Non-pigmented ciliary epithelial cell (primary cell): ENCODE data around the gene KCNA1.
"Not testable (repeated sequence)": the region's sequence is repeated elsewhere in the genome, so short reads cannot be mapped to it uniquely, and the experiment has no call there.

ENCODE experiments used
- DNase-seq: peaks from one replicate; pipeline ENCODE4 v3.0.0-alpha.2; 2010; ENCODE audit warnings: low read depth

Gene KCNA1

DNA sequence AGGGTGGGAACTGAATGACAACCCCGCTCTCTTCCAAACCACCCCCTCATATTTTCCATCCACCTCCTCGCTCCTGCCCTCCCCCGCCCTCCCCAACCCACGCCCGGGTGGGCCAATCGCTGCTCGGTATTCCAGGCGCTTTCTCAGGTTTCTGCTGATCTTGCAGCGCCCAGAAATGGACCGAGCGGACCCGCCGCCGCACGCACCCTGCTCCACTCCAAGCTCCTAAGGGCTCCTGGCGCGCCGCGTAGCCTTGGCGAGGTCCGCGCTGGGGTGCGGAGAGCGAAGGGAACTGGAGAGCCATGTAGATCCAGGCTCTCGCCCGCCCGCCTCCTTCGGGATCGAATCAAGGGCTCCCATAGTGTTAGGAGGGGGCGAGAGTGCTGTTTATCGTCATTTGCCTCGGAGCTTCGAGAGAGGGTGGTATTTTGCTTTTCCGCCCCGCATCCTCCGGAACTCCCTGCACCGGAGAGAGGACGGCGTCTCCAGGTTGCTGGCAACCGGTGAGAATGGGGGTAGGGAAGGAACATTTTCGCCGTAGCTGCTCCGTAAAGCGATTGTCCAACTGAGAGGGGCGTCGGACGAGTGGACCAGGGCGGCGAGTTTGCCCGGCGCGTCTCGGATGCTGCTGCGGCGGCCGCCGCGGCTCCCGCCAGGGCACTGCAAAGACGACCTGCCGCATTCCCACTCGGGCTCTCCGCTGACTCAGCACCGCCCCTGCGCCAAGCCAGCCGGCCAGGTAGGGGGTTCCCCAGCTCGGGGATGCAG is at the start of gene KCNA1:
TSS of gene KCNA1 (plus strand) at position 172 of the 768 bp plus-strand sequence. CDS start 1,474 bp downstream, outside the sequence.
- no peak for DNase-seq

DNA sequence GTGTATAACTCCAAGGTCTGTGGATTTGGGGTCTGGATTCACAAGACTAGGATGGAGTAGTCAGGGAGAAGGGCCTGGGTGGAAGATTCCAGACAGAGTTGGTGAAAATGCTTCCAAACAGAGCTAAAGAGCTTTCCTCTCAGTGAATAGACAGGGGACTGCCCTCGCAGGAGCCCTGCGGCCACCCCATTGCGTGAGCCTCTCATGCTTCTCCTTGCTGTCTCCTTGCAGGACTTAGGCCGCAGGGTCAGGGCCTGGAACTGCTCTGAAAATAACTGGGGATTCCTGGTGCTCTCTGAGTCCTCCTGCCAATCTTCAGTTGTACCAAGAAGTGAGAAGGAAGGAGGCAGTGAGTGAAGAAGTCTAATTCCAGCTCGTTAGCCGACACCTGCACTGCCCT is 49.0 kb upstream of the KCNA1 start:
- DNase-seq = no peak

DNA sequence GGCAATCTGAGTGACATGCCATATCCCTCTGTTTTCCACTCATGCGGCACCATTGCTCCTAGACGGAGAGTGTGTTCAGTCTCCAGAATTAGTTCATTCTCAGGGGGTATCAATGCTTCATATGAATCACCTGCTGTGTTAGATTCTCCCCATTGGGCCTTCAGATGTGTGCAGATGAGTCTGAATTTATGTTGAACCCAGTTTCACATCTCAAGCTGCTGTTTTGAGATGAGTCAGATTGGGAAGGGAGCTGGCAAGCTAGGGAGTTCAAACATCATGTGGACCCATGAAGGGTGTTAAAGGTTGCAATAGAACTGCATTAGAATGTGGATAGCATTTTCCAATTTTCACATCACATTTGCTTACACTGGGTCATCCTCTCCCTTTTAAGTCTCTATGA is 46.9 kb upstream of the KCNA1 start:
- DNase-seq = no peak

DNA sequence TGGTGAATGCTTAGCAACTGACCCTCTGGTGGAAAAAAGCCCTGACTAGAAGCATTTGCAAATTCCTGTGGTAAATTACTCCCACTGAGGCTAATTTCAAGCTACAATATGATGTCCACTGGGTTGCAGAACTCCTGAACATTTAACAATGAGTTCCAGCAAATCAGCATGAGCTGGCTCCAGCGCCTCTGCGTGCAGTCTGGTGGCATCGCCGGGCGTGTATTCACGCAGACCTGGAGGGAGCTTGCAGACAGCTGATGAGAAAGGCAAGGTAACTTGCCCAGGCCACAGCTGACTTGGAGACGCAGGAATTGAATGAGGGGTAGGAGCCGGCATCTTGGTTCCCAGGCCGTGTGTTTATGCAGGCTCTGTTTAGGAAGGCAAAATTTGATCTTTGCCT is 45.1 kb upstream of the KCNA1 start:
- no peak for DNase-seq

DNA sequence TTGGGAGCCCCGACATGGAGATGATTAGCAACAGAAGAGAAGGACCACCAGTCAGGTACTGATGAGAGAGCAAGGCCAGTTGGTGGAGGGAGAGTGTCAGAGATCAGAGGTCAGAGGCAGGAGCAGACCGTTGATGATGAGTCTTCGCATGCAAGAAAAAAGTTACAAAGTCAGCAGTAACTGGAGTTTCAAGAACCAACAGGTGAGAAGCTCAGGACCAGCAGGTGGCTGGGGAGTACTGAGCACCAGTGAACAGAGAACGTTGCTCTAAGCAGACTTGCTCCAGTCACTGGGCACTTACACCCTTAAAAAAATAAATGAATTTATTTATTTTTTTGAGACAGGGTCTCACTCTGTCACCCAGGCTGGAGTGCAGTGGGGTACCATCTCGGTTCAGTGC is 44.5 kb upstream of the KCNA1 start:
- DNase-seq = no peak

DNA sequence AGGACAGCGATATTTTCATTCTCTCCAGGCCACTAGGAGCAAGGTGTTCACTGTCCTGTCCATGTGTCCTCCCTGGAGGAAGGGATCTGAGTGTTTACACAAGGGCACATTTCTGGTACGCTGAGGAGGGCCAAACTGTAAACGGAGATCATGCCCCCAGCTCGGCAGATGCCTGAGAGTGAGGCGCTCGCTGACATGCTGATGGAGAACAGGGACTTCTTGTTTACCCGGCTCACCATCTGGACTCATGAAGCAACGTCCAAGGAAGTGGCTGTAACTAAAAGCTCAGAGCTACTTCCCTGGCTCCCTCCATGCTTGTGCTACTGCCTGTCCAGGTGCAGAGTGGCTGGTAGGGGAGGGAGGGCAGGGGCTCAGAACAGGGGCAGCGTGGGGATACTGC is 43.4 kb upstream of the KCNA1 start:
- no peak for DNase-seq

DNA sequence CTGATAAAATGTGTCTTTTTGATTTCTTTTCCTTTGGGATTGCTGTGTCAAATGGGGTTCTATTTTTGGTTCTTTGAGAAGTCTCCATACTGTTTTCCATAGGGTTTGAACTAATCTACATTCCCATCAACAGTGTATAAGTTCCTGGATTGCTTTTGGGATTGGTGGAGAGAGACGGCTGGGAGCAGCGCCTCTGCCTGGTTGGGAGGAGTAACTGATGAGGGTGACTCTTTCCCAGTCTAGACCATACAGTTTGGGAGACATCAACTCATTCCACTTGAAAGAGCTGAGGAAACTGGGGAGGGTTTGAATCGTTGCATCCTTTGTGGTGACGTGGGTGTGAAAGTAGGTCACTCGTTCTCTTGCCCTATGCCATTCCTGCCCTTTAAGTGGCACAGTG is 42.3 kb upstream of the KCNA1 start:
- DNase-seq = no peak

DNA sequence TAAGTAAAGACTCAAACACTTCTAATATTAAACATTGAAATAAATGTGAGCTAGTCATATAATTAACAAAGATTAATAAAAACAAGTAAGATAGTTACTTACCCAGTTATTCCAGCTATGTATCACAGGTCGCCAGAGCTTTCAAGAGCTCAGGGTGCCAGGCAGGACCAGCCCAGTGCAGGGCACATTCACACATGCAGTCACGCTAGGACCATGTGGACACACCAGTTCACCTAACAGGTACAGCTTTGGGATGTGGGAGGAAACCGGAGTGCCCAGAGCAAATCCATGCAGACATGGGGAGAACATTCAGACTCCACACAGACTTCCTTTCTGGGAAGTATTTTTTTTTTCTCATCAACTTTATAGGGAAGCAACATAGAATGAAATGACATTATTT is 39.3 kb upstream of the KCNA1 start:
- DNase-seq = no peak

DNA sequence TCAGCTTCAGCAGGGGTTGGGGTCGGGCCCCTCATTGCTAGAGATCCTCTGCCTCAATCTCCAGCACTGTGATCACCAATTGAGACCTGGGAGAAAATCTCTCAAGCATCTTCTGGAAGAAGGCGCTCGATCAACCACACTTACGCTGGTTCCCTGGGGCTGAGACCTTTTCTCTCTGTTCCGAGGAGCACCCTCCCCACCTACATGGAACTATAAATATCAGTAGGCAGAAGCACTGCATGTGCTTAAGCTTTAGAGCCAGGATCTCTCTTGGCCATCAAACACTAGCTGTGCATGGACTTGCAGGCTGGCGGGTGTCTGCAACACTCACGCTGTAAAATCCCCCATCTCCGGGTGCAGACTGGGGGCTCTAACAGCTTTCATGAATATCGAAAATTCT is 38.2 kb upstream of the KCNA1 start:
- no peak for DNase-seq

DNA sequence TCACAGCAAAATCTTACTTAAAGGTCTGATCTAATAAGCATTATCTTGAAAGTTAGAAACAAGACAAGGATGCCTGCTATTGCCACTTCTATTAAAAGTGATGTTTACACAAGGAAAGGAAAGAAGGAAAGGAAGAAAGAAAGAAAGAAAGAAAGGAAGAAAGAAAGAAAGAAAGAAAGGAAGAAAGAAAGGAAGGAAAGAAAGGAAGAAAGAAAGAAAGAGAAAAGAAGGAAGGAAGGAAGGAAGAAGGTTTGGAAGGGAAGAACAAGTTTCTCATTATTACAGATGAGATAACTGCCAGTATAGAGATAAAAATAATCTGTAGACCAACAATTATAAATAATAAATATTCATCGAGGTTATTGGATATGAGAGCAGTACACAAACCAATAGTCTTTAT is 35.8 kb upstream of the KCNA1 start:
- DNase-seq = no peak

DNA sequence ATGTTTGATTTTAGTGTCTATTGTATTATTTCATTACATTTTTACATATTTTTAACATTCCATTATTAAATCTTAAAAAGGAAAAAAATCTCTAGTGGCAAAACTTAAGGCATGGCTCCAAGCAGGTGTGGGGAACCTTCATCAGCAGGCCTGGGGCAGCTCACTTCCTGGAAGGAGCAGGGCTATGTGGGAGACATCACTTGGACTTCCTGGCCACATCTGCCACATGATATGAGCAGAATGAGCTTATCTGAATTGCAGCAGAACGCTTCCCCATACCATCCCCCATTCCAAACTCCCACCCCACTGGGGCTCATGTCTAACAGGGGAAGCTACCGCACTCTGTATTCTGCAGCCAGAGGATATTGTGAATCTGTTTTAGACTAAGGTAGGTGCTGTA is 35.0 kb upstream of the KCNA1 start:
- DNase-seq = no peak

DNA sequence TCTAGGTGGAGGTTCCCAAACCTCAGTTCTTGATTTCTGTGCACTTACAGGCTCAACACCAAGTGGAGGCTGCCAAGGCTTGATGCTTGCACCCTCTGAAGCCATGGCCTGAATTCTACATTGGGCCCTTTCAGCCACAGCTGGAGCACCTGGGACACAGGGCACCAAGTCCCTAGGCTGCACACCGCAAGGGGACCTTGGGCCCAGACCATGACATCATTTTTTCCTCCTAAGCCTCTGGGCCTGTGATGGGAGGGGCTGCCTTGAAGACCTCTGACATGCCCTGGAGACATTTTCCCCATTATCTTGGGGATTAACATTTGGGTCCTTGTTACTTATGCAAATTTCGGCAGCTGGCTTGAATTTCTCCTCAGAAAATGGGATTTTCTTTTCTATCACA is 30.2 kb upstream of the KCNA1 start:
- DNase-seq = not testable (repeated sequence)

DNA sequence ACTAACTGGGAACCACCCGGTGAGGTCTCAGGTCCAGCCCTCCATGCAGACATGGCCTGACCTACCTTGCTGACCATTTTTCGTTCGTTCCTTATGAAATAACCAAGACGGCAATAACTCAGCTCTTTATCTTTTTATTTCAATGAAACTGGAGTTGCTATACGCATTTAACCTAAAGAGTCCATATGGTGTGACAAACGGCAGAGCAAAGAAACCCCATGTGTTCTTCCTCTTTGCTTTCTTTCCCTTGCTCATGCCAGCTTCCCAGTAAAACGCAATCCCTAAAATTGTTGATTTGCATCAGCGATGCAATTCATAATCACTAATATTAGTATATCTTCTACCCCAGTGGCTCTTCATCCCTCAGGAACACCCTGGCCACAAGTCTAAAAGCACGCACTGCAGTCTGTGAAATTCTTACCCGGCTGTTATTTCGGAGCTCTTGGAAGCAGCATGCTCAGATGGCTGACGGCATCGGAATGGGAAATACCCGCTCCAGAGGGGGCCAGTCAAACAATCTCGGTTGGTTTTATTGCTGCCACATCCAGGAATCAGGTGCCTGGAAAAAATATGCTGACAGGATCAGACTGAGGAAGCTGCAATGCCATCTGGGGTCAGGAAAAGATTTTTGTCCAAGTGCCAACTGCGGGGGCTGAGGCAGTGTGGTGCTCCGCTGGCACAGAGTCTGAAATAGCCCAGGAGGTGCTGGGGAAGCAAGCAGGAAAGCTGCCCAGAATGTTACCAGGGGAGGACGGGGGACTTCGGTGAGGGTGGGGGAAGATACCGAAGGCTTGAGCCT is 28.2 kb upstream of the KCNA1 start:
- DNase-seq = no peak

DNA sequence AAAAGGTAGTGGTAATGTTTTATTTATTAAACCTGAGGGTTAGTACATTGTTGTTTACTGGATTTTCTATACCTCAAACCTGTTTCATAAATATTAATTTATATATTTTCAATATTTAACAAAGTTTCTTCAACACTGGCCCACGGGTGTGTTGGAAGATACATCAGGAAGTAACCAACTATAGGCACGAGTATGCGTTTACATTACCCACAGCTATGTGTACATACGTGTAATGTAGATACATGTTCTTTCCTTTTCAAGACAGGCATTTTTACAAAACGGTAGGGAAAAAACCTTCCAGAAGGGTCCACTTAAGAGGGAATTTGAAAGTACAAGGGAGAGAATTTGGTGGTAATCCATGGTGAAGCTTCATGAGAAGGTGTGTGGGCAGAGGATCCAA is 17.8 kb upstream of the KCNA1 start:
- DNase-seq = no peak

DNA sequence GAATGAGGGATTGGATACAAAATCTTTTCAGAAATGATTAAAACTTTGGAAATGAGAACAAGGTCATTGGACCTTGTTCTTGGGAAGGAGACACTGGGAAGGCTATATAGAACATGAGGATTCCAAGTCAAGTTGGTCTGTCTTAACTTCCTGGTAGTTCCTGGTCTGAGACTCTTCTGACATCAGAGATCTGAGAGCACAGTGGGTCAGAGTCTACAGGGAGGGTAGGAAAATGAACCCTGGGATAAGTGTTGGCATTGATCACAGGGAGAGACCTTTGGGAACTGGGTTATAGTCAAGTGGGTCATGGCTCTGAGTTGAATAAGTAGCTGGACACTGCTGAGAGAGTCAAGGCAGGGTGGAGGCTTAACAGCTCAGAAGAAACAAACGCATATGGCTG is 17.3 kb upstream of the KCNA1 start:
- no peak for DNase-seq

DNA sequence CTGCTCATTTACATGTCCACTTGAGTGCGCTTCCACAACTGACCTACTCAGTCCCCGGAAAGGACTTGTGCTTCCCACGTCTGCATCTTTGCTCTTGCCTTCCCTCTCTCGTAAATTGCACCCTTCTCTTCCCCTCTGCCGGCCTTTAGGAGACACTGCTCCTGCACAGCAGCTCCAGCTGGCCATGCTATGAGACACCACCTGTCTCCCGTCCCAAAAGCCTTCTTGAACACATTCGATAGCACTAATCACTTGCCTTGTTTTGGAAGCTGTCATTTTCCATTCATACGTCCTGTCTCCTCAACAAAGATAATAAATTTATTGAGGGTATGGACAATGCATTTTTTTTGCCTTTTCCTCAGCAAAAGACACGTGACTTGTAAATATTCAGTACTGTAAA is 15.7 kb upstream of the KCNA1 start:
- DNase-seq = no peak

DNA sequence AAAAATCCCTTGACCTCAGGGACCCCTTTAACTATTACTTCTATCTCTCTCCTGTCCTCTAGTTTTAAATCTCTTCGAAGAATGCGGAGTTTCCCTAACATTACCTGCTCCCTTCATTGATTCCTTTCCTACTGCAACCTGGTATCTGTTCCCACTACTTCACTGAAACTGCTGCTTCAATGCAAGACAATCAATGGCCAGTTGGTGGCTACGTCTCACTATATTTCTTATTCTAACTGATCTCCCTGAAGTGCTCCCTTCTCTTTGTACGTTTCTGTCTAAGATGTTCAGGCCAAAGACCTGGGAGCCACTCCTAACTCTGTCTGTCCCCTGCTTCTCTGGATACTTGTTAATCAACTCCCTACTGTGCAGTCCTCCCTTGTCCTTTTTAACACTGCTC is 10.3 kb upstream of the KCNA1 start:
- no peak for DNase-seq

DNA sequence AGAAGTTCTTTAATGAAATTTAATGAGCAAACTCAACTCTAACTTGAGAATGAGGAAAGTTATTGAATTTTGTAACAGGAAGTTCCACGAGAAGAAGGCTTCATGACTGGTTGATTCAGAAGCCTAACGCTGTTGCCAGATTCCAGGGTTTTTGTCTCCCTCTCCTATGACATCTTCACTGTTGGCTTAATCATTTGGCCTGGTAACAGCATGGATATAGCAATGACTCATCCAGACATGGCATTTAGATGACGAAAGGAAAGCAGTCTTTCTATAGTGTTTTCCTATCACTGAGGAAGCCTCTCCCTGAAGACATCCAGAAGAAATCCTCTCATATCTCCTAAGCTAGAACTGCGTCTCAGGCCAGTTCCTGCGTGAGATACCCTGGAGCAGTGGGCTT is 9.4 kb upstream of the KCNA1 start:
- DNase-seq = peak; percentile 32

DNA sequence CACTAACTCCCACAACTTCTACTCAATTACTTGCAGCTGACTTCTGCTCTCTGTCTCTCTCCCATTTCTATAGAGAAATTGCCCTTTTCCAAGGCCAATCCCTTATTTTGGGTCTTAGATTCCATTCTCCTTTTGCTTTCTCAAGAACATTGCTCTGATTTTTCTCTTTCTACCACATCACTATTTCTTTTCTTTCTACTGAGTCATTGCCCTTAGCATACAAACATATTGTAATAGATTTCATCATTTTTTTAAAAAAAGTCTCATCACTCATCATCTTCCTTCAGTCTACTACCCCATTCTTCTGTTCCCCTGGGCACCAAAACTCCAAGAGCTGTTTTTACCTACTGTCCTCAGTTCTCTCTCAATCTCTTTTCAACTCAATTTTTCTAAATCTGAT is 4.4 kb upstream of the KCNA1 start:
- DNase-seq = no peak

DNA sequence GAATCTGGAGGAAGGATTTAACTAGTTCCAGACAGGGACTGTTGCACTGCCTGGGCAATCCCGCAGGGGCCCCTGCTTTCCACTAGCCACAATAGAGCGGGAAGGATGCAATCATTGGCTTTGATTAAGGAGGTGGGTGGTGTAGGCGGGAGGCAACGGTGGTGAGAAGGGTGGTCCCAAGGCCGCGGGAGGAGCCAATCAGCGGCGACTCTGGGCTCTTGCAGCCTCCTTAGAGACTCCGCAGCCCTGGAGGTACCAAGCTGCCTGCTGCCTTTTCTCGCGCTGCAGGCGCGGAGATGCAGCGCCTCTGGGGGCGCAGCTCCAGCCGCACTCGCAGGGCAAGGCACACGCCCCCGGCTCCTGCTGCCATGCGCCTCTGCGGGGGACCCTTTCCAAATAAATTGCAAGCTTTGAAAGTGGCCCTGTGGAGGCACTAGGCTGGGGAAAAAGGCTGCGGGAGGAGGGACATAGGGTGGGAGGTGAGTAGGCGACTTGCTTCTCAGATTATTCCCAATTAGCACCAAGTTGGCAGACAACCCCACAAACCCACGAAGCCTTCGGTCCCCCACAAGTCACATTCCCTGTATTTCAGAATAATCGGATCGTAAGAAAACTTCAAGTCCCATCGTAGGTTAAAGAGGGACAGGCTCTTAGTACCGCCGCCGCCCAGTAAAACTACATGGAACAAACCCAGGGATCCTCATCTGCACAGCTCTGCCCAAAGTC is 858 bp upstream of the KCNA1 start:
- no peak for DNase-seq

DNA sequence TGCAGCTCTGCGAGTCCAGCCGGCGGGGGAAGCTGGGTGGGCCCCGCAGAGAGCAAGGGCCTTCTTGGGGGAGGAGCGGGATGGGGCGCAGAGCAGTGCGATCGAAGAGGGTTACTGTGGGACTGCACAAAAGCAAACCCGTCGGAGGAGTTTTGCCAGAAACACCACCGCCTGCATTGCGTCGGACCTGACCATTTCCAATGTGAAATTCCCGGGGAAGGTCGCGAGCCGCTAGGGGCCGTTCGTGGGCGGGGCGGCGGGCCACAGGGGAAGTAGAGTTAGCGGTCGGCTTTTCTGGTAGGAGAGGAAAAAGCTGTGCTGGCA is 333 bp upstream of the KCNA1 start:
- no peak for DNase-seq

DNA sequence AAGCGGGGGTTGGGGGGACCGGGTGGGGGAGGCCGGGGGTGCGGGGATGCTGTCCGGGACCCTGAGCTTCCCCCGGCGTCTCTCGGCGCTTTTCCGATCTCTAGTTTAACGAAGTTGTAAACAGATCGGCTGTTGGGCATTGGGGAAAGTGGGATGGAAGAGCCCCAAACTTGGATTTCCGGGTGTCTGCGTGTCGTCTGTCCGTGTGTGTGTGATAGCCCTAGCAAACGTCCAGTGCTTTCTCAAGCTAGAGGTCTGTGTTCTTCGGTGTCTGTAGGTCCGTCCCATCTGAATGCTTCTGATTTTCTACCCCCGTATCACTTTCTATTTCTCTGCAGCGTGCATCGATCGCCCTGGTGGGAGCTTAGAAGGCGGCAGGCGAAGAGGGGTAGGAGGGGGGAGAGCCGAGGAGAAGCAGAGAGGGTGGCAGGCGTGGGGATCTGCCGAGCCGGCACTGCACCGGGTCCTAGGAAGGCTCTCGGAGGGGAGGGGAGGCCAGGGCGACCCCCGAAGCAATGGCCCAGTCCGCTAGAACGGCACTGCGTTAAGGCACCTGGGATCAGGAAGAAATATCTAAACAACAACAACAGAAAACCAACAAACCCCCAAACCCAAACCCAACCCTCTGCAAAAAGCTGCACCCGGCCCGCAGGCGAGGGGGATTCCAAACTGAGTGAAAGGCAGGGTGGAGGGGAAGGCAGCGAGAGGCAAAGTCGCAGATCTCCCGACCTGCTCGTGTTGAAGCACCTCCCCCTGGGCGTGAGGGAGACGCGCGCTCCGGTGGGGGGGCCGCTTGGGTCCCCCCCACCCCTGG is 1.0 kb downstream of the KCNA1 start:
- no peak for DNase-seq
